Osteoblast (primary cell): ENCODE measurements around the gene ESR1. TPM values are rescaled to one million over a fixed set of nuclear protein-coding genes. Genes with fewer than 3 reads are reported as not detected.

Experiments used
- DNase-seq: peaks from one replicate; pipeline ENCODE4 v3.0.0; 2011; ENCODE audit warnings: low spot score, mixed read lengths; ENCODE audit not compliant: insufficient read length; ENCODE audit errors: missing footprints
- H2AFZ ChIP-seq: 2 replicates; pipeline ENCODE4 v1.6.0; 2011; ENCODE audit warnings: mild to moderate bottlenecking, low read length
- H3K27ac ChIP-seq: 2 replicates; pipeline ENCODE4 v1.5.1; 2011; ENCODE audit warnings: mild to moderate bottlenecking, low read depth, low read length, moderate library complexity
- H3K27me3 ChIP-seq: 2 replicates; pipeline ENCODE4 v1.6.0; 2012; ENCODE audit warnings: mild to moderate bottlenecking, control low read depth, inconsistent platforms, low read length, moderate library complexity; ENCODE audit not compliant: insufficient read depth
- H3K36me3 ChIP-seq: 2 replicates; pipeline ENCODE4 v1.5.1; 2011; ENCODE audit warnings: mild to moderate bottlenecking, low read length, control low read depth, moderate library complexity; ENCODE audit not compliant: insufficient read depth
- H3K4me1 ChIP-seq: 2 replicates; pipeline ENCODE4 v1.5.1; 2011; ENCODE audit warnings: mild to moderate bottlenecking, low read length, control low read depth, moderate library complexity; ENCODE audit not compliant: insufficient read depth
- H3K4me2 ChIP-seq: 2 replicates; pipeline ENCODE4 v1.6.0; 2011; ENCODE audit warnings: mild to moderate bottlenecking, low read length; ENCODE audit not compliant: insufficient read depth
- H3K4me3 ChIP-seq: fragments of 200-600 bp; sonication (generic); 3 replicates; pipeline ENCODE4 v1.5.1; 2012; ENCODE audit warnings: mild to moderate bottlenecking, low read length, inconsistent platforms; ENCODE audit not compliant: insufficient read depth
- H3K79me2 ChIP-seq: 2 replicates; pipeline ENCODE4 v1.6.0; 2012; ENCODE audit warnings: mild to moderate bottlenecking, low read length, control low read depth, inconsistent platforms; ENCODE audit not compliant: insufficient read depth
- H3K9me3 ChIP-seq: 2 replicates; pipeline ENCODE4 v1.5.1; 2011; ENCODE audit warnings: low read depth, low read length, control low read depth
- H4K20me1 ChIP-seq: 2 replicates; pipeline ENCODE4 v1.6.0; 2012; ENCODE audit warnings: mild to moderate bottlenecking, low read length, control low read depth; ENCODE audit not compliant: insufficient read depth
- total RNA-seq: library from RNA; depleted of rRNA; stranded (reverse); fragments of >200 nt; gene quantifications from 2 replicates; pipeline ENCODE4 v1.2.3, GENCODE V29; 2012
- TF ChIP-seq, protein P1 (sequence below): IDR thresholded peaks from 2 replicates; pipeline ENCODE4 v1.5.1; 2011; ENCODE audit warnings: mild to moderate bottlenecking, low read depth, low read length, moderate library complexity; ENCODE audit errors: extremely low read depth

ESR1 gene
- total RNA-seq, 1 donor: 3.3 TPM

DNA sequence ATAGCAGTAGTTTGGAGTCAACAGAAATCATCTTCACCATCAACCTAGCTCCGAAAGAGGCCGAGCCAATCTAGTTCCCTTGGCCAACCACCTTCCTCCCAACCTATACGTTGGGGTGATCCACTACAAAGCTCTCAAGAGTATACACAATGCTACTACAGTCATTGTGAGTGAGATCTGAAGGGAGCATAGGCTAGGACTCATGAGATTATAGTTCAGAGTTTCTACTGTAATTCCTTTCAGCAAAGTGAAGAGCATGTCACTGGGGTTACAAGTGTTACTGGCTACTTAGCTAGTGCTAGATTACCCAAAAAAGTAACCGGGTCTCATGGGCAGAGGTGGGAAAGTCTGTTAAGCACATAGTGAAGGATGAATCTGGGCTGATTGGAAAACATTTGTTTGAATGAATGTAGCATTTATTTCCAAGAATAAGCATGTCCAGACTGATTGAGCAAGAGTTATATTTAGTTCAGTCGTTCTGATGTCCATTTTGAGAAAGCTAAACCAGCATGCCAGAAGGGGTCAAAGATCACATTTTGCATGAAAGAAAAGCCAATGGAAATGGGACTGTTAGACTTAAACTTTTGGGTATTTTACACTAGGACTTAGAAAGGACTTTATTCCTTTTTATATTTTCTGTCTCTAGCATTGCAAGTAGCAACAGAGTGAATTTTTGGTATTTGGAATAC lies 10.5 kb upstream of the ESR1 start:
- no peaks in the 10 kb centered on the region for H3K36me3 ChIP-seq
- H3K4me3 ChIP-seq: no peak overlapping the region
- H3K9me3 ChIP-seq: no peaks in the 10 kb centered on the region
- no peaks in the 10 kb centered on the region for H3K27me3 ChIP-seq
- TF ChIP-seq, protein P1, sequence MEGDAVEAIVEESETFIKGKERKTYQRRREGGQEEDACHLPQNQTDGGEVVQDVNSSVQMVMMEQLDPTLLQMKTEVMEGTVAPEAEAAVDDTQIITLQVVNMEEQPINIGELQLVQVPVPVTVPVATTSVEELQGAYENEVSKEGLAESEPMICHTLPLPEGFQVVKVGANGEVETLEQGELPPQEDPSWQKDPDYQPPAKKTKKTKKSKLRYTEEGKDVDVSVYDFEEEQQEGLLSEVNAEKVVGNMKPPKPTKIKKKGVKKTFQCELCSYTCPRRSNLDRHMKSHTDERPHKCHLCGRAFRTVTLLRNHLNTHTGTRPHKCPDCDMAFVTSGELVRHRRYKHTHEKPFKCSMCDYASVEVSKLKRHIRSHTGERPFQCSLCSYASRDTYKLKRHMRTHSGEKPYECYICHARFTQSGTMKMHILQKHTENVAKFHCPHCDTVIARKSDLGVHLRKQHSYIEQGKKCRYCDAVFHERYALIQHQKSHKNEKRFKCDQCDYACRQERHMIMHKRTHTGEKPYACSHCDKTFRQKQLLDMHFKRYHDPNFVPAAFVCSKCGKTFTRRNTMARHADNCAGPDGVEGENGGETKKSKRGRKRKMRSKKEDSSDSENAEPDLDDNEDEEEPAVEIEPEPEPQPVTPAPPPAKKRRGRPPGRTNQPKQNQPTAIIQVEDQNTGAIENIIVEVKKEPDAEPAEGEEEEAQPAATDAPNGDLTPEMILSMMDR: no peak
- peak overlapping the region; percentile 25 for H2AFZ ChIP-seq
- H3K27ac ChIP-seq: no peak overlapping the region
- H4K20me1 ChIP-seq: no peaks in the 10 kb centered on the region
- no peaks in the 10 kb centered on the region for H3K79me2 ChIP-seq
- no peak overlapping the region for H3K4me2 ChIP-seq
- H3K4me1 ChIP-seq: no peaks in the 10 kb centered on the region
- no peak for DNase-seq

DNA sequence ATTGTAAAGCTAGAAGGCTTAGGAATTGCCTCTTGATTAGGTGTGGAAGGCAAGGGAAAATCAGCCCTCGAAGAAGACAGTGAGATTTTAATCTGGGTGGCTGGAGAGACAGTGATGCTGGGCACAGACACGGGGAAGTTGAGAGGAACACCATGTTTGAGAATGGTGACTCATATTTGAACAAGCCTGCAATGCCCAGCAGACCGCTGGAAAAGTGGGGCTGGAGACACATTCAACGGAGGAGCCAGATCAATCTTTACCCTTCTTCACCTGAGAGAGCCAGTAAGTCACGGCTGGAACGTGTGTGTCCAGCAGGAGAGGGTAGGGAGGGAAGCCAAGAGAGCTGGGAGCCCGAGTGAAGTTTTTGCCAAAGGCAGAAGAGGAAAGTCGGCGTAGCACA lies 3.7 kb upstream of the ESR1 start:
- no peaks in the 10 kb centered on the region for H3K27me3 ChIP-seq
- peaks cover 31% of the 10 kb centered on the region for H3K4me1 ChIP-seq
- DNase-seq: no peak
- no peak overlapping the region for H3K4me2 ChIP-seq
- no peaks in the 10 kb centered on the region for H3K9me3 ChIP-seq
- H3K27ac ChIP-seq: no peak overlapping the region
- H3K36me3 ChIP-seq: no peaks in the 10 kb centered on the region
- H3K4me3 ChIP-seq: no peak overlapping the region
- H4K20me1 ChIP-seq: no peaks in the 10 kb centered on the region
- no peaks in the 10 kb centered on the region for H3K79me2 ChIP-seq
- TF ChIP-seq, protein P1: no peak
- H2AFZ ChIP-seq: no peak overlapping the region

DNA sequence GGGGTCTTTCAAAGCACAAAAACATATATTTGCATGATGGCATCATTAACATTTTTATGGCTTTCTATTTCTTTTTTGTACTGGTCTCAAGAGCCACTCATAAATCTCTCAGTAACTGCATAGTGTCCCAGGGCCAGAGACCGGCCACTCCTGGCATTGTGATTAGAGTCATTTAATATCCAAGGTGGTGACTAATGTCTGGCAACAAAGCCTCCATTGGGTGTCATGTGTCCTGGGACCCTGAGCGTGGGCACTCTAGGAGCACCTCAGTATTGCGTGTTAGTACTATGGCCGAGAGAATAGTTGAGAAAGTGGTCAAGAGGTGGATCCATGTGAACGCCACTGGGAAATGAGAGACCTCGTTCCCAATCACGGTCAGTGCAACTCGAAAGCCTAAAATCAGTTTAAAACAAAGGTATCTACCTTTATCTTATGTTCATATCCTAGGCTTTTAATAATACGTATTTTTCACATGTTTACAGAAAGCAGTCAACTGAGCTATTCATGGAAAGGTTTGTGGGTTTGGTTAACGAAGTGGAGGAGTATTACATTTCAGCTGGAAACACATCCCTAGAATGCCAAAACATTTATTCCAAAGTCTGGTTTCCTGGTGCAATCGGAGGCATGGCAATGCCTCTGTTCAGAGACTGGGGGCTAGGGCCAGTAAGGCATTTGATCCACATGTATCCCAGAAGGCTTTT lies 2.7 kb upstream of the ESR1 start:
- TF ChIP-seq, protein P1: no peak
- DNase-seq: no peak
- Histone ChIP-seq H2AFZ (peak overlapping the region; percentile 87), H3K27me3 (no peaks in the 10 kb centered on the region), H3K9me3 (no peaks in the 10 kb centered on the region), H3K36me3 (no peaks in the 10 kb centered on the region), H3K79me2 (no peaks in the 10 kb centered on the region), H4K20me1 (no peaks in the 10 kb centered on the region), H3K4me1 (peaks cover 31% of the 10 kb centered on the region), H3K4me2 (peak overlapping the region; percentile 68), H3K27ac (no peak overlapping the region), H3K4me3 (peak overlapping the region; percentile 67)

DNA sequence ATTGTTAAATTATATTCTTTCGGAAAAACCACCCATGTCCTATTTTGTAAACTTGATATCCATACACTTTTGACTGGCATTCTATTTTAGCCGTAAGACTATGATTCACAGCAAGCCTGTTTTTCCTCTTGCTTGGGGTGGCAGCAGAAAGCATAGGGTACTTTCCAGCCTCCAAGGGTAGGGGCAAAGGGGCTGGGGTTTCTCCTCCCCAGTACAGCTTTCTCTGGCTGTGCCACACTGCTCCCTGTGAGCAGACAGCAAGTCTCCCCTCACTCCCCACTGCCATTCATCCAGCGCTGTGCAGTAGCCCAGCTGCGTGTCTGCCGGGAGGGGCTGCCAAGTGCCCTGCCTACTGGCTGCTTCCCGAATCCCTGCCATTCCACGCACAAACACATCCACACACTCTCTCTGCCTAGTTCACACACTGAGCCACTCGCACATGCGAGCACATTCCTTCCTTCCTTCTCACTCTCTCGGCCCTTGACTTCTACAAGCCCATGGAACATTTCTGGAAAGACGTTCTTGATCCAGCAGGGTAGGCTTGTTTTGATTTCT lies 2.1 kb upstream of the ESR1 start:
- H4K20me1 ChIP-seq: no peaks in the 10 kb centered on the region
- peak overlapping the region; percentile 9 for H3K27ac ChIP-seq
- no peaks in the 10 kb centered on the region for H3K27me3 ChIP-seq
- DNase-seq: peak; percentile 82
- H3K4me2 ChIP-seq: peak overlapping the region; percentile 68
- no peaks in the 10 kb centered on the region for H3K9me3 ChIP-seq
- H3K4me3 ChIP-seq: peak overlapping the region; percentile 67
- peak overlapping the region; percentile 87 for H2AFZ ChIP-seq
- no peaks in the 10 kb centered on the region for H3K79me2 ChIP-seq
- no peaks in the 10 kb centered on the region for H3K36me3 ChIP-seq
- TF ChIP-seq, protein P1: no peak
- peaks cover 31% of the 10 kb centered on the region for H3K4me1 ChIP-seq
